Measurements from ENCODE around the gene NHS.

The NHS gene

DNA sequence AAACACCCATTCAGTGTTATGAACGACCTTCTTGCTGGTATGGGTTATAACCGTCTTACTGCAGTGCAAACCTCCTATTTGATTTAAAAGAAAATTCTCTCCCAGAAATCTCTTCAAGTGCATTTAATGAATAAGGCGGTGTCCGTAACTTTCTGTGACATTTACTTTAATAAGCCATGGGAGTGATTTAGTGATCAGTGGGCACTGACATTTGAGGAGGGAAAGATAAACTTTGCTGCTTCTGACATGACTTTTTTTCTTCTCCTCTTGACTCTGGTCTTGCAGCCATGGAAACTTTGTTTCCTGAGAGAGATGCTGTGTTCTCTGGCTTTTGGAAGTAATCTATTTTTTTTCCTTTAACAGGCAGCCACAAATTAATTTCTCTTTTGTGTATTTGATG lies 106.1 kb downstream of the NHS start:
- no peak for DNase-seq (ENCODE audit: low read depth)
- no peak overlapping the region for H3K4me3 ChIP-seq (replicated peaks; ENCODE audit: low read depth, low read length)
- TF ChIP-seq, protein P1, sequence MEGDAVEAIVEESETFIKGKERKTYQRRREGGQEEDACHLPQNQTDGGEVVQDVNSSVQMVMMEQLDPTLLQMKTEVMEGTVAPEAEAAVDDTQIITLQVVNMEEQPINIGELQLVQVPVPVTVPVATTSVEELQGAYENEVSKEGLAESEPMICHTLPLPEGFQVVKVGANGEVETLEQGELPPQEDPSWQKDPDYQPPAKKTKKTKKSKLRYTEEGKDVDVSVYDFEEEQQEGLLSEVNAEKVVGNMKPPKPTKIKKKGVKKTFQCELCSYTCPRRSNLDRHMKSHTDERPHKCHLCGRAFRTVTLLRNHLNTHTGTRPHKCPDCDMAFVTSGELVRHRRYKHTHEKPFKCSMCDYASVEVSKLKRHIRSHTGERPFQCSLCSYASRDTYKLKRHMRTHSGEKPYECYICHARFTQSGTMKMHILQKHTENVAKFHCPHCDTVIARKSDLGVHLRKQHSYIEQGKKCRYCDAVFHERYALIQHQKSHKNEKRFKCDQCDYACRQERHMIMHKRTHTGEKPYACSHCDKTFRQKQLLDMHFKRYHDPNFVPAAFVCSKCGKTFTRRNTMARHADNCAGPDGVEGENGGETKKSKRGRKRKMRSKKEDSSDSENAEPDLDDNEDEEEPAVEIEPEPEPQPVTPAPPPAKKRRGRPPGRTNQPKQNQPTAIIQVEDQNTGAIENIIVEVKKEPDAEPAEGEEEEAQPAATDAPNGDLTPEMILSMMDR (IDR thresholded peaks at IDR 0.05; ENCODE audit: low read length, missing control alignments) = no peak

DNA sequence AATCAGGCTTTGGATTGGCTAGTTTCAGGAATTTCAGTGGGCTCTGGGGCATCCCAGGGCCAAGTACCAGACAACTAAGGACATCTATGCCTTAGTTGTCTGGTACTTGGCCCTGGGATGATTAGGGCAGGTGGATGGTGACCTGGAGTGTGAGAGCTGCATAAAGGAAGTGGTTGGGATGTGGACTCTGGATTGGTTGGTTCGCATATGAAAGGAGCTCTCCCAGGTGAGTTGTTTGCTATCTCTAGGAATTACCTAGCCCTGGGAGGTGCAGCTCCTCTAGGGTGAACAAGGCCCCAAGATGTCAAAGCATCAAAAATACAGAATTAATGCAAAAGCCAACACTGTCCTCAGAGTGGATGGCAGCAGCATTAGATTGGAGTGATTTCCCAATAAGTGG lies 109.6 kb downstream of the NHS start:
- DNase-seq (ENCODE audit: low read depth) = no peak
- no peak overlapping the region for H3K4me3 ChIP-seq (replicated peaks; ENCODE audit: low read depth, low read length)
- TF ChIP-seq, protein P1 (IDR thresholded peaks at IDR 0.05; ENCODE audit: low read length, missing control alignments) = no peak

DNA sequence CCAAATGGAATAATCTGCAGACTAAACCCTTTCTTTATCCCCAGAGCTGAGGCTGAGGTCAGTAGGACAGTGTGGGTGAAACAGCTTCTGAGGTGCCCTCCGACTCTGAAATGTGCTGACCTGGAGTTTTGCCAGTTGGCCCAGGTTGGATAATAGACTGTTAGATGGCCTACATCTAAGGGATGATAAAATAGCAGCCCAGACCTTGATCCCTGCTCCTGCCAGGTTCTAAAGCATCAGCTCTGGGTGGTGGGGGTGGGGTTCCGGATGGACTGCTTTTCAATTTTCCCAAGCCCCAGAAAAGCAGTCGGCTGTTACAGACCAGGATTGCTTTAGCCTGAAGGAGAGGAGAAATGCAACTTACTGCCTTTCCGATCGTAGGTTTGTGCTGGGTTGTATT lies 110.4 kb downstream of the NHS start:
- H3K4me3 ChIP-seq (replicated peaks; ENCODE audit: low read depth, low read length) = no peak overlapping the region

DNA sequence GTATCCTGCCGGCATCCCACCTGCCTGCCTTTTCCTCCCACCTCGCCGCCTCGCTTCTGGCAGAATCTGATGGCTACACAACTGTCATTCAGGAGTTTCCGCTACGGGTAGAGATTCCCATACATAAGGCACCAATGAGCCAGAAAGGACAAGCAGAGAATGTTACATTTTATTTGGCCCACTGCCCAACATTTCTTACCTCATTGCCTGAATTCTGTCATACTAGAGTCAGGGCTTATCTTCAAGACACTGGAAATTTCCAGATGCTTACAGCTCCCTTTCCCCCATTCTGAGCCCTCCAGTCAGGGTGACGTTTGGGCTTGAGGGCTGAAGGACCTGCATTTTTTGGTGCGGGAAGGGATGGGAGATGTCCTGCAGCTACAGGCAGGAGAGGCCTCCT lies 113.0 kb downstream of the NHS start:
- no peak overlapping the region for H3K4me3 ChIP-seq (replicated peaks; ENCODE audit: low read depth, low read length)
- TF ChIP-seq, protein P1 (IDR thresholded peaks at IDR 0.05; ENCODE audit: low read length, missing control alignments) = no peak
- DNase-seq (ENCODE audit: low read depth) = peak; percentile 63

More for the DNA sequence above, 110.4 kb downstream of the NHS start:
- no peak for DNase-seq (ENCODE audit: low read depth)
- TF ChIP-seq, protein P1 (IDR thresholded peaks at IDR 0.05; ENCODE audit: low read length, missing control alignments) = no peak

DNA sequence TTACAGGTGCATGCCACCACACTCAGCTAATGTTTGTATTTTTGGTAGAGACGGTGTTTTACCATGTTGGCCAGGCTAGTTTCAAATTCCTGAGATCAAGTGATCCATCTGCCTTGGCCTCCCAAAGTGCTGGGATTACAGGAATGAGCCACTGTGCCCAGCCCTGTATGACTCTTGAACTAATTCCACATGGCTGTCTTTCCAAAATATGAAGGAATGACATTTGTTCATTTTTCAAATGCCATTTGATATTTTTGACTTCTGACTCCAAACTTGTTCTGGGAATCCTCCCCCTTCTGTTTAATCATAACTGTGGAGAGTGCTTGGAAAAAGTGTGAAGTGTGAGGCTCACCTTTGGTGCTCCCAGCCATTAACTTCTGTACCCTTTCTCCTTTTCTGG lies 119.2 kb downstream of the NHS start:
- TF ChIP-seq, protein P1 (IDR thresholded peaks at IDR 0.05; ENCODE audit: low read length, missing control alignments) = no peak
- no peak for DNase-seq (ENCODE audit: low read depth)
- H3K4me3 ChIP-seq (replicated peaks; ENCODE audit: low read depth, low read length) = no peak overlapping the region

DNA sequence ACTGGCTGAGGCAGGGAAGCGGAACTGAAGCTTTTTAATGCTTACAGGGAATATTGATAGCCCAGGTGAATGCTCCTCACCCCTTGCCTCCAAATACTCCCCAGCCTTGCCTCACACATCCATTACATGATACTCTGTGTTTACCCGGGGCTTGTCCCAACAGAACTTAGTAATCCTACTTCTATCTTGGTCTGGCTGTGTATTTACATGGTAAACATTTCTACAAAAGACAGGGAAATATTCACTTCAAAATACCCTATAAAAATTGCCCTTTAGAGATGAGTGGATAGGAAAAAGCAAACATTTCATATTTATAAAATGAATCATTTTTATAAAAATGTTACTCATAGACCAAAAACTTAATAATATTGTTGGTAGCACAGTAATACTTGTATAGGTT lies 120.1 kb downstream of the NHS start:
- H3K4me3 ChIP-seq (replicated peaks; ENCODE audit: low read depth, low read length) = no peak overlapping the region
- TF ChIP-seq, protein P1 (IDR thresholded peaks at IDR 0.05; ENCODE audit: low read length, missing control alignments) = no peak
- DNase-seq (ENCODE audit: low read depth) = no peak

DNA sequence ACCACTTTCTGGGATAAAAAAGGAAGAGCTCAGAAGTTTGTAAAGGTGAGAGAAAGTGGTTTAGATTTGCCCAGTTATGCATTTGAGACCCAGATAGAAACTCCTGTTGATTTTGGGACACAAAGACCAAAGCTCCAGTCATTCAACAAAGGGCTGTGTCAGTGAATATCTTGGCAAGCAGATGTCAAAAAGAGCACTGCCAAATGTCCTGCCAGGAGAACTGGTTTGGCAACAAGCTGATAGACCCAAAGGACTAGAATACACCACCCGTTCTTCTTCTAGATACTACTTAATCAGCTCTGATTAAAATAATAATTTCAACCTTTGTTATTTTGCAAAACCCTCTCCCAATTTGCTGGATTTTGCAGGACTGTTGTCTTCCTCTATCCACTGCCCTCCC lies 121.4 kb downstream of the NHS start:
- no peak overlapping the region for H3K4me3 ChIP-seq (replicated peaks; ENCODE audit: low read depth, low read length)
- TF ChIP-seq, protein P1 (IDR thresholded peaks at IDR 0.05; ENCODE audit: low read length, missing control alignments) = no peak
- no peak for DNase-seq (ENCODE audit: low read depth)
